Activated T-helper 2 cell treated with anti-CD3 and anti-CD28 coated beads, Interferon-gamma antibody, Interleukin-2, Interleukin-4, amounts not matched to agents 10 μg/mL and 5 μg/mL and 100 μg/mL, durations not matched to agents 14 hours and 24 hours and 36 hours (primary cell): ENCODE results near the gene FCN1. TPM values are rescaled to one million over a fixed set of nuclear protein-coding genes. Genes with fewer than 3 reads are reported as not detected.
"Not testable (repeated sequence)": the region's sequence is repeated elsewhere in the genome, so short reads cannot be mapped to it uniquely, and the experiment has no call there.

Source experiments
- DNase-seq: peaks from one replicate; pipeline ENCODE4 v3.0.0; 2021; ENCODE audit warnings: low spot score
- H3K27ac Mint-ChIP-seq: one replicate; pipeline ENCODE4 v1.8.0; 2021; ENCODE audit warnings: mixed read lengths
- H3K27me3 Mint-ChIP-seq: one replicate; pipeline ENCODE4 v1.8.0; 2021; ENCODE audit warnings: low read depth, mixed read lengths
- H3K36me3 Mint-ChIP-seq: one replicate; pipeline ENCODE4 v1.8.0; 2021; ENCODE audit warnings: low read depth, mixed read lengths
- H3K4me1 Mint-ChIP-seq: one replicate; pipeline ENCODE4 v1.8.0; 2021; ENCODE audit warnings: low read depth, mixed read lengths
- H3K4me3 Mint-ChIP-seq: one replicate; pipeline ENCODE4 v1.8.0; 2021; ENCODE audit warnings: low read depth, mild to moderate bottlenecking, moderate library complexity, mixed read lengths
- H3K9me3 Mint-ChIP-seq: one replicate; pipeline ENCODE4 v1.8.0; 2021; ENCODE audit warnings: mixed read lengths
- intact Hi-C: fragments of 100-400 bp; cut with micrococcal nuclease; formaldehyde crosslinking; loops from one replicate; pipeline ENCODE4 v1.15.1; 2023
- total RNA-seq: library from RNA; stranded (reverse); gene quantifications from 2 replicates; pipeline ENCODE4 v1.2.3, GENCODE V29; 2022

FCN1 gene
- total RNA-seq, 1 donor from 2014 or later = not detected

DNA sequence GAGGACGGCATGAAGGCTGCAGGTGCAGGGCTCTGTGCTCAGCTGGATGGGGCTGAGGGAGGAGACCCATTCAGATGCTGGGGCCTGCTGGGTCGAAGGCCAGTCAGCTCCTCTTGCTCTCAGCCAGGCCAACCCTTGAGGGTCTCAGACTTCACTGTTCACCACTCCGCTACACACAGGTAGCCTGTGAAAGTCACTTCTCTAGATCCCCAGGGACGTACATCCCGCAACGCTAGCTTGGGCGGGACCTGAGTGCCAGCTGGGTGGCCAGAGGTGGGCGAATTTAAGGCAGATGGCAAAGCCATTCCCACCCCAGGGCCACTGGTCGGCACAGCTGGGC, 42.2 kb upstream of the FCN1 start:
- no peak overlapping the region for H3K4me3 Mint-ChIP-seq
- DNase-seq = no peak
- H3K9me3 Mint-ChIP-seq = no peaks in the 10 kb centered on the region

DNA sequence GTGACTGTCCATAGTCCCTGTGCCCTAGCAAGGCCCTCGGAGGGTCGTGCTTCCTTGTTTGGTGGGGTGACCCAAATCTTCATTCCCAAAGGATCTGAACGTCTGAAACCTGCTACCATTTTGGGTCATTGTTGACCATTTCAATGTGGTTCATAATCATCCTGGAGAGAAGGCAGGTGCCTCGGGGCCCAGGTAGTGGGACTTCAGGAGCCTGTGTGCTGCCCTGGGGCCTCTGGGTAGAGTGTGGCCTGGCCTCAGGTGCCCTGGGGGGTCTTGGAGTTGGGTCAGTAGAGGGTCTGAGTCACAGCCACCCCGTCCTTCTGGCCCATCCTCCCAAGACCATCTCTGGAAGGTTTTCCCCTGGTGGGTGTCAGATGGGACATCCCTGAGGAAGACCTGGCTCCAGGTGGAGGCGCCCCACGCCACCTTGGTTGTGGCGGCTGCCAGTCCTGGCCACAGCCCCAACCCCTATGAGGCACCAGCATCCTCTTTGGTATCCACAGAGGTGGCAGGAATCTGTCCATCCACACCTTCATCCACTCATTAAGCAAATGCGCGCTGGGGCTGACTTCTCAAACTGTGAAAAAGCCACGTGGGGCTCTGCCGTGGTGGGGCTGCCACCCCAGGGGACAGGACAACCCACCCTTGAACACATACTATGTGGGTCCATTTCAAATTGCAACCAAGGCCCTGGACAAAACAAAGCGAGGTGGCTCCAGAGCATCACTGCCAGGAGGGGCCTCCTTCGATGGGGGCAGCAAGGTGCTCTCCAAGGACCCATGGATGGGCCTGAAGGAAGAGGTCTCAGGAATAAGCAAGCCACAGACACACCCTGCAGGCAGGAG, 41.6 kb upstream of the FCN1 start:
- no peaks in the 10 kb centered on the region for H3K9me3 Mint-ChIP-seq
- intact Hi-C loops = no loop called here
- no peak for DNase-seq

More for the DNA sequence above, 42.2 kb upstream of the FCN1 start:
- Mint-ChIP-seq H3K36me3 (no peaks in the 10 kb centered on the region), H3K4me1 (no peaks in the 10 kb centered on the region), H3K27ac (no peak overlapping the region), H3K27me3 (no peaks in the 10 kb centered on the region)
- intact Hi-C loops = no loop called here

DNA sequence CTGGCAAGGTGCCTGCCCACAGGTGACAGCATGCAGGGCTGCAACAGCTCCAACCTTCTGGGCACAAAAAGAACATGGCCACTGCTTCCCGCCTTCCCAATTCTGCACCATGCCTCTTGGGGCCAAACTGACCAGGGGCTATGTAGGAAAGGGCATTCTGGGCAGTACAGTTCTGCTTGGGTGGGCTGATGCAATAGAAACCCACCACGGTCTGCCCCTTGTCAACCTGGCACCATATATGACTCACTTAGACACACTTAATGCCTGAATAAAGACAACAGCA, 40.2 kb upstream of the FCN1 start:
- Mint-ChIP-seq H3K36me3 (no peaks in the 10 kb centered on the region), H3K27me3 (no peaks in the 10 kb centered on the region), H3K4me1 (no peaks in the 10 kb centered on the region), H3K27ac (no peak overlapping the region), H3K4me3 (no peak overlapping the region), H3K9me3 (no peaks in the 10 kb centered on the region)
- no peak for DNase-seq
- intact Hi-C loops = no loop called here

More for the DNA sequence above, 41.6 kb upstream of the FCN1 start:
- Mint-ChIP-seq H3K27ac (no peak overlapping the region), H3K36me3 (no peaks in the 10 kb centered on the region), H3K27me3 (no peaks in the 10 kb centered on the region), H3K4me3 (no peak overlapping the region), H3K4me1 (no peaks in the 10 kb centered on the region)

DNA sequence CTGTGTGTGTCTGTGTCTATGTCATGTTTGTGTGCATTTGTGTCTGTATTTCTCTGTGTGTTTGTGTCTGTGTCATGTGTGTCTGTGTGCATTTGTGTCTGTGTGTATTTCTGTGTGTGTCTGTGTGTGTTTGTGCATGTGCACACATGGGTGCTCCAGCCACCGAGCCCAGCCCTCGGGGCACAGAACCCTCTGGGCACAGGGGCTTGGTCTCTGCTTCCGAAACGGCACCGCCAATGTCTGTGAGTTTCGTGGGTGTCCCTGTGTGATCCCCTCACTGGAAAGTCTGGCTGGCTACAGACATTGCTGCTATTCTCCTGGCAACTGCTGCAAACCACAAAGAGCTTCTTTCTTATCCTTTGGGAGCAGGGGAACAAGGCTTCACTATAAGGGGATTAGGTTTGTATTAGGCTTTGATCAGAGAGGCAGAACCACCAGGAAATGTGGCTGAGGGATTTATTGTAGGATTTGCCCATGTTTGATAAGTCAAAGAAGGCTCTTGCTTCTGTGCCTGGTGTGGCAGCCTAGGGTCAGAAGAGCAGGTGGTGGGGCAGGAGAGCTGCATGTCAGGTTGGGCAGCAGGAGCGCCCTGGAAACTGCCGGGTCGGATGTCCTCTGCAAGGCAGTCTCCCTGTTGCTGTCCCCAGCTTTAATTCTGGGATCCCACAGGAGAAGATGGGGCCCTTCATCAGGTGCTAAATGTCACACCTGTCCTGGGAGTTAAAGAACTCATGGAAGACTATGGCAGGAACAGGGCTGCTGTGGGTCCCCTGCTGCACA, 39.6 kb upstream of the FCN1 start:
- no peaks in the 10 kb centered on the region for H3K27me3 Mint-ChIP-seq
- intact Hi-C loops = no loop called here
- no peaks in the 10 kb centered on the region for H3K36me3 Mint-ChIP-seq

DNA sequence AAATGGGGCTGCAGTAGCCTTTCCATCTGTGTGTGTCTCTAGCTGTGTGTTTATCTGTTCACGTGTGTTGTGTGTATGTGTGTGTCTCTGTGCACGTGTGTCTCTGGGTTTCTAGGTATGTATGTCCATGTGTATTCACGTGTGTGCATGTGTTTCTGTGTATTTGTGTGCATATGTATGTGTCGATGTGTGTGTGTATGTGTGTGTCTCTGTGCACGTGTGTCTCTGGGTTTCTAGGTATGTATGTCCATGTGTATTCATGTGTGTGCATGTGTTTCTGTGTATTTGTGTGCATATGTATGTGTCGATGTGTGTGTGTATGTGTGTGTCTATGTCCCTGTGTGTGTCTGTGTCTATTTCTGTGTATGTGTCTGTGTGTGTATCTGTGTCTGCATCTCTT, 38.7 kb upstream of the FCN1 start:
- H3K4me3 Mint-ChIP-seq, H3K27me3 Mint-ChIP-seq, H3K9me3 Mint-ChIP-seq, H3K36me3 Mint-ChIP-seq, H3K4me1 Mint-ChIP-seq, intact Hi-C loops, H3K27ac Mint-ChIP-seq, DNase-seq: not testable (repeated sequence)

More for the DNA sequence above, 39.6 kb upstream of the FCN1 start:
- no peak overlapping the region for H3K27ac Mint-ChIP-seq
- no peaks in the 10 kb centered on the region for H3K9me3 Mint-ChIP-seq
- no peak overlapping the region for H3K4me3 Mint-ChIP-seq
- H3K4me1 Mint-ChIP-seq = no peaks in the 10 kb centered on the region
- DNase-seq = no peak

DNA sequence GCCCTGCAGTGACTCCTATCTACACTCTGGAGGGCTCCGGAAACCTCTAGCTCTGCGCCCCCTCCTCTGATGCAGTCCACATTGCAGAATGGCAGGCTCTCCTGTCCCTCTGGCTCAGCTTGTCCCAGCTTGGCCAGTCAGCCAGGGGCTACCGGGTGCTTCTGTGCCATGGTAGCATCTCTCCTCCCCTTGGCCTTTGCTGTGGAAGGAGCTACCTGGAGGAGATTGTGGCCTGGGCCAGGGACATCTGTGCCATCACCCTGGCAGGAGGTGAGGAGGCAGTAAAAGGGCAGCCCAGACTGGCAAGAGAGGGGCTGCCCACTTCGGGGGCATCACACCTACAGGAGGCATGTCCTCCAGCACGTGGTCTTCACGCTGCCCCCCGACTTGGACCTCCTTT, 38.1 kb upstream of the FCN1 start:
- Mint-ChIP-seq H3K9me3 (no peaks in the 10 kb centered on the region), H3K4me3 (no peak overlapping the region), H3K27ac (no peak overlapping the region), H3K4me1 (no peaks in the 10 kb centered on the region), H3K36me3 (no peaks in the 10 kb centered on the region), H3K27me3 (no peaks in the 10 kb centered on the region)
- DNase-seq = no peak
- intact Hi-C loops = no loop called here

DNA sequence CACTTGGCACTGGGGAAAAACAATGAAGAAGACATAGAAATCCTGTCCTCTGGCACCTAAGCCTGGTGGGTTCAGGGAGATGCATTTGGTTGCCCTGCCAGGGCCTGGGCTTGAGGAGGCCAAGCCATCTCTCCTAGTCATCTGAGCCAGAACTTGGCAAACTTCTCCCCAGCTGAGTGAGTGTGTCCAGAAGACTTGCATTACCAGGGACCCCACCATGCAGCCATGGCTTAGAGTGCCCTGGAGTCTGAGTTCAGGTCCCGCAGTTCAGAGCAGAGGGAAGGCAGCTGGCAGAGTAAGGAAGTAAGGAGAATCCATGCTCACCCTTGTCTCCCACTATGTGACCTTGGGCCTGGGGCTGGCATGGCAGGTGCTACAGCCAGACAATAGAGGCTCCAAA, 37.4 kb upstream of the FCN1 start:
- no peak for DNase-seq
- Mint-ChIP-seq H3K9me3 (no peaks in the 10 kb centered on the region), H3K36me3 (no peaks in the 10 kb centered on the region), H3K27ac (no peak overlapping the region), H3K4me1 (no peaks in the 10 kb centered on the region), H3K4me3 (no peak overlapping the region), H3K27me3 (no peaks in the 10 kb centered on the region)
- intact Hi-C loops = no loop called here

DNA sequence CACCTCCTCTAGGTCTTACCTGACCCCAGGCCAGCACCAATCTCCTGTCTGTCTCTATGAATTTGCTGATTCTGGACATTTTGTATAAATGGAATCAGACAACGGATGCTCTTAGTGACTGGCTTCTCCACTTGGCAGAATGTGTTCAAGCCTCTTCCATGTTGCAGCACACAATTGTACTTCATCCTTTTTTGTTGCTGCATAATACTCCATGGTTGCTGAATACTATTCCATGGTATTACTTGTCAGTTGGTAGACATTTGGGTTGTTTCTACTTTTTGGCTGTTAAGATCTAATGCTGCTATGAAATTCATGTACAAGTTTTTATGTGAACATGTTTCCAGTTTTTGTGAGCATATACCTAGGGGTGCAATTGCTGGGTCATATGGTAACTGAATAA, 34.3 kb upstream of the FCN1 start:
- no peak overlapping the region for H3K4me3 Mint-ChIP-seq
- intact Hi-C loops = no loop called here
- DNase-seq = no peak
- H3K4me1 Mint-ChIP-seq = no peaks in the 10 kb centered on the region
- H3K9me3 Mint-ChIP-seq = no peaks in the 10 kb centered on the region
- no peaks in the 10 kb centered on the region for H3K36me3 Mint-ChIP-seq
- no peaks in the 10 kb centered on the region for H3K27me3 Mint-ChIP-seq
- H3K27ac Mint-ChIP-seq = no peak overlapping the region

DNA sequence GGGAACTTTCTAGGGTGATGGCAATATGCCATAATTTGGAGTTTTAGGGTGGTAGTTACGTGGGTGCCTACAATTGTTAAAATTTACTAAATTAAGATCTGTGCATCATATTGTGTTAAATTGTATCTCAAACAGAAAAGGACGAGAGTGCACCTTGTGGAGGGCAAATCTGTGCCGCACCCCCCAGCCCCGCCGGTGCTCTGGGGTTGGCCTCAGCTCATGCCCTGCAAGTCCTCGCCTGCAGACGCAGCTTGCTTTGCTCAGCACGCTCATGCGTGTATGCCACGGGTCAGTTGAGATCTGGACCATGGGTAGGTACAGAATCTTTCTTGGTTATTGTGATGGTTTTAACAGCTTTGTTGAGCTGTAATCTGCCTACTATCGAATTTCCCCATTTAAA, 33.7 kb upstream of the FCN1 start:
- no peaks in the 10 kb centered on the region for H3K36me3 Mint-ChIP-seq
- H3K9me3 Mint-ChIP-seq = no peaks in the 10 kb centered on the region
- H3K27me3 Mint-ChIP-seq = no peaks in the 10 kb centered on the region
- DNase-seq = no peak
- no peak overlapping the region for H3K4me3 Mint-ChIP-seq
- H3K27ac Mint-ChIP-seq = no peak overlapping the region
- intact Hi-C loops = no loop called here
- H3K4me1 Mint-ChIP-seq = no peaks in the 10 kb centered on the region

DNA sequence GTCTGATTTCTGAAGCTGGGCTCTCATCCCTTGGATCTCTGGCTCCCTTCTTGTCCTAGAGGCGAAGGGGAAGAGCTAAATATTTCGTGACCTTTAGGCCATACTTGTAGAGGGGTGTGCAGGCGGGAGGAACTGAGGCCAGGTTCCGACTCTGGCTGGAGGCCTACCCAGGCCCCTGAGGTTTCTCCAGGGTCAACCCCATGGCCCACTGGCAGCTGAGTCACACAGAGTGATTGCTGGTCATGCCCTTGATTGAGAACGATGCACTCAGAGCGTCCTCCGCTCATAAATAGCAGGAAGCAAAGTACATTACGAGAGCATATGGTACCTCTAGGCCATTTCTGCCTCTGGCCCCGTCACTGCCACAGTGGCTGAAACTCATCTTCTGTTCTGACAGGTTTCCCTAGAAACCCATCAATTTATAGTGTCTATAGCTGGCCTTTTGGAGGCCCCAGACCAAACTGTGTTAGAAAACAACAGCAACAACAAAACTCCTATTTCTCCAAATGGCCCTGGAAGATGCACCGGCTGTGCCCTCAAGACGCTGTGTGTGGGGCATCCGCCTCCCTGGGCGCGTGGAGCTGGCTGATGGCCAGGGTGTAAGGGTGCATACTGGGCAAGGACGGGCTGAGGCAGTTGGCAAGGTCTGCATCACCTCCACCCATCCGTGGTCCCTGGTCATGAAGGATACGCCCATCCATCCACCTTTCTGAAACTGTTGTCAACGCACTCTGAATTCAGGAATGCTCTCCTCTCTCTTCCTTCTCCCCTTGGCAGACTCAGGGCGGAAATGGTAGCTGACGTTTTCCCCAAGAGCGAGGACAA, 32.9 kb upstream of the FCN1 start:
- Mint-ChIP-seq H3K27ac (no peak overlapping the region), H3K4me3 (no peak overlapping the region), H3K4me1 (no peaks in the 10 kb centered on the region), H3K36me3 (no peaks in the 10 kb centered on the region), H3K9me3 (no peaks in the 10 kb centered on the region), H3K27me3 (no peaks in the 10 kb centered on the region)
- DNase-seq = no peak
- intact Hi-C loops = no loop called here

DNA sequence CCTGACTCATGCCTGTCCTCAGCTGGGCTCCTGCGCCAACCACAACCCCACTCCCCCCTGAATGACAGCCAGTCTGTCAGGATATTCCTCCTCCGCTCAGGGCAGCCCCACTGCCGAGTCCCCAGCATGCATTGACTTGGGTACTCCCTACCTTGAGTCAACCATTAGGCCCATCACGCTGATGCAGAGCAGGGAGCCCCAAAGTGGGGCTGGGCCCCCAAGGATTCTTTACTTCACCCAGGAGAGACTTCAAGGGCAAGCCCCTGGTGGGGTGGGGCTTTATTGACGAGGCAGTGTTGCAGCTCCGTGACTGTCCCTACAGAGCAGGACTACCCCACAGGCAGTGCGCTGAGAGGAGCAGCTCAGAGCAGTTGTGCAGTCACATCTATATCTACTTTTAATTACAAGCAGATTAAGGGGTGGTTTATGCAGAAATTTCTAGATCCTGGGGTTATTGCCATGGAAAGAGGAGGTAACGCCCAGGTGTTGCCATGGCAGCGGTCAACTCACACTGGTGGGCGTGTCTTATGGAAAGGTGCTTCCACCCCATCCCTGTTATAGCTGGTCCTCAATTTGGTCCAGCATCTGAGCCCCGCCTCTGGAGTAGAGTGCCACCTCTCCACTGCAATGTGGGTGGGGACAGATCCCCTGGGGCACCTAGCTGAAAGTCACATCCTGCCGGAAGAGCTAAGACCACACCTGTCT, 32.1 kb upstream of the FCN1 start:
- no peak for DNase-seq
- Mint-ChIP-seq H3K9me3 (no peaks in the 10 kb centered on the region), H3K27me3 (no peaks in the 10 kb centered on the region), H3K36me3 (no peaks in the 10 kb centered on the region), H3K4me3 (no peak overlapping the region), H3K27ac (no peak overlapping the region), H3K4me1 (no peaks in the 10 kb centered on the region)
- intact Hi-C loops = no loop called here

DNA sequence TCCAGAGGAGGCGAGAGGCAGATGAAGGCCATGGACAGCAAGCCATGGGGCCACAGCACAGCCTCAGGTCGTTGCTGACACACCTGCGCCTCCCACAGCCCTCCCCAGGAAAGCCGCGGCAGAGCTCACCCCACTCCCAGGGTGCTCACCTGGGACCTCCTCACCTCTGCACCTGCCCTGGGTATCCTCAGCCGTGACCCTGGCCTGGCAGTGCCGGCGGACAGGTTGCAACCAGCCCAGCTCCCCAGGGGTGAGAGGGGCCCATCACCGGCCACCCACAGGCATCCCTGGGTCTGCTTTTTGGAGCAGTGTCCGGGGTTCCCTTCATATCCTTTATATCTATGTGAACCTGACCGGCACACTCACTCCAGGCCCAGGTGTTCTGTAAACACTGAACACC, 30.4 kb upstream of the FCN1 start:
- Mint-ChIP-seq H3K36me3 (no peaks in the 10 kb centered on the region), H3K4me3 (no peak overlapping the region), H3K9me3 (no peaks in the 10 kb centered on the region), H3K27ac (no peak overlapping the region), H3K4me1 (no peaks in the 10 kb centered on the region), H3K27me3 (no peaks in the 10 kb centered on the region)
- no peak for DNase-seq
- intact Hi-C loops = no loop called here
